Measurements from ENCODE around the gene ZNF467.

The ZNF467 gene

GRCh38 chr7:149771720-149772240, 1.6 kb downstream of the ZNF467 start:
- DNase-seq, result peak; percentile 94
- Histone ChIP-seq H2AFZ (ENCODE audit: low read length) (peak overlapping the region; percentile 77), H3K36me3 (replicated peaks; ENCODE audit: insufficient read depth, low read length) (no peaks in the 10 kb centered on the region), H3K9ac (ENCODE audit: low read length) (peak overlapping the region; percentile 32; the same call in 1 of the 2 replicates), H4K20me1 (ENCODE audit: insufficient read depth, low read length) (peaks cover 5% of the 10 kb centered on the region), H3K9me2 (replicated peaks; ENCODE audit: insufficient read depth, low read length) (no peaks in the 10 kb centered on the region), H3K79me2 (ENCODE audit: low read length) (no peaks in the 10 kb centered on the region), H3K27ac (ENCODE audit: low read length) (no peak overlapping the region), H3K4me2 (ENCODE audit: low read depth, low read length) (0 out of 2 replicates have a peak overlapping the region, but pooled peaks have one; percentile 50), H3K4me3 (ENCODE audit: low read length) (peak overlapping the region; percentile 77), H3K27me3 (replicated peaks; ENCODE audit: insufficient read depth, low read length) (peaks cover 36% of the 10 kb centered on the region), H3K4me1 (ENCODE audit: low read length) (no peaks in the 10 kb centered on the region), H3K9me3 (replicated peaks; ENCODE audit: insufficient read depth, low read length) (no peaks in the 10 kb centered on the region), H3F3A (ENCODE audit: insufficient read depth, low read length) (no peaks in the 10 kb centered on the region)
- TF ChIP-seq CTCF (IDR thresholded peaks at IDR 0.05; ENCODE audit: low read length), result no peak

GRCh38 chr7:149770728-149771636, 2.4 kb downstream of the ZNF467 start:
- Histone ChIP-seq H3K9me3 (replicated peaks; ENCODE audit: insufficient read depth, low read length) (no peaks in the 10 kb centered on the region), H3K4me1 (ENCODE audit: low read length) (no peaks in the 10 kb centered on the region), H3K9me2 (replicated peaks; ENCODE audit: insufficient read depth, low read length) (no peaks in the 10 kb centered on the region), H3K27me3 (replicated peaks; ENCODE audit: insufficient read depth, low read length) (peaks cover 28% of the 10 kb centered on the region), H3K36me3 (replicated peaks; ENCODE audit: insufficient read depth, low read length) (no peaks in the 10 kb centered on the region), H3K4me3 (ENCODE audit: low read length) (peak overlapping the region; percentile 42), H3F3A (ENCODE audit: insufficient read depth, low read length) (no peaks in the 10 kb centered on the region), H4K20me1 (ENCODE audit: insufficient read depth, low read length) (peaks cover 5% of the 10 kb centered on the region), H3K9ac (ENCODE audit: low read length) (no peak overlapping the region), H2AFZ (ENCODE audit: low read length) (peak overlapping the region; percentile 70), H3K4me2 (ENCODE audit: low read depth, low read length) (peak overlapping the region; percentile 50), H3K79me2 (ENCODE audit: low read length) (no peaks in the 10 kb centered on the region), H3K27ac (ENCODE audit: low read length) (no peak overlapping the region)
- no peak for DNase-seq
- TF ChIP-seq EZH2 (optimal IDR thresholded peaks at IDR 0.05; ENCODE audit: low read depth, low read length), result no peak
- no peak for TF ChIP-seq CTCF (IDR thresholded peaks at IDR 0.05; ENCODE audit: low read length)
- no peak for TF ChIP-seq EZH2phosphoT487 (IDR thresholded peaks at IDR 0.05; ENCODE audit: low read length)

- Histone ChIP-seq H3K9me3 (replicated peaks; ENCODE audit: insufficient read depth, low read length) (no peaks in the 10 kb centered on the region), H3K9ac (ENCODE audit: low read length) (no peak overlapping the region), H3K79me2 (ENCODE audit: low read length) (no peaks in the 10 kb centered on the region), H3K36me3 (replicated peaks; ENCODE audit: insufficient read depth, low read length) (no peaks in the 10 kb centered on the region), H2AFZ (ENCODE audit: low read length) (no peak overlapping the region), H3K27me3 (replicated peaks; ENCODE audit: insufficient read depth, low read length) (peaks cover 17% of the 10 kb centered on the region), H3K4me2 (ENCODE audit: low read depth, low read length) (no peak overlapping the region), H3K4me1 (ENCODE audit: low read length) (no peaks in the 10 kb centered on the region), H3K4me3 (ENCODE audit: low read length) (no peak overlapping the region), H3K27ac (ENCODE audit: low read length) (no peak overlapping the region), H4K20me1 (ENCODE audit: insufficient read depth, low read length) (peaks cover 2% of the 10 kb centered on the region), H3F3A (ENCODE audit: insufficient read depth, low read length) (no peaks in the 10 kb centered on the region), H3K9me2 (replicated peaks; ENCODE audit: insufficient read depth, low read length) (no peaks in the 10 kb centered on the region)
- DNase-seq, result no peak
- TF ChIP-seq CTCF (IDR thresholded peaks at IDR 0.05; ENCODE audit: low read length) (no peak), EZH2 (optimal IDR thresholded peaks at IDR 0.05; ENCODE audit: low read depth, low read length) (no peak), EZH2phosphoT487 (IDR thresholded peaks at IDR 0.05; ENCODE audit: low read length) (no peak)
These were observed 3.5 kb downstream of the ZNF467 start for GRCh38 chr7:149769915-149770314.
